Measurements from ENCODE around the gene OTOGL. TPM values are rescaled to one million over a fixed set of nuclear protein-coding genes. Genes with fewer than 3 reads are reported as not detected.

The OTOGL gene
- polyA plus RNA-seq, 1 of the 3 experiments (the other 2 are of a cell fraction): 0.61 TPM

DNA sequence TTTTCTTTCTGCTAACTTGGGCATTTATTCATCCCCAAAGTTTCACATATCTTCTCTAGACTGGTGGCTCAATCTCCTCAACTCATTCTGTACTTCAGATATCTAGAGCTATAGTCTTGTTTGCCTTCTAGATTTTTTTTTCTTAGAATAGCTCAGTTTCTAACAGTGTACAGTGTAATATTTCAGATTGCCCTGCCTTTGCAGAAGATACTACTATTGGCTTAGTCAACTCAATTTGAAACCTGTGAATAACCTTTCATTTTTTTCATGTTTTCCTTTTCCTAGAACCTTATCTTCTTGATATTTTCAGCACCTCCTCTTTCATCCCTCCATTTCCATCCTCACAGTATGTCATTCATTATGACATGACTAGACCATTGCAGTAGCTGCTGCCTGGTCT is 69.6 kb downstream of the OTOGL start:
- Histone ChIP-seq H2AFZ (ENCODE audit: low read depth) (no peak overlapping the region), H3K36me3 (replicated peaks in 1 of 2; ENCODE audit: control insufficient read depth in 1 of 2, insufficient read depth in 2 of 2, low read length in 1 of 2) (no peaks in the 10 kb centered on the region), H3K27me3 (ENCODE audit: insufficient read depth) (no peaks in the 10 kb centered on the region), H3K4me2 (no peak overlapping the region), H3K4me1 (ENCODE audit: control insufficient read depth in 1 of 2, insufficient read depth in 2 of 2, low read depth in 1 of 2, low read length in 1 of 2) (no peaks in the 10 kb centered on the region), H3K9me3 (no peaks in the 10 kb centered on the region), H4K20me1 (ENCODE audit: insufficient read depth) (no peaks in the 10 kb centered on the region), H3K27ac (ENCODE audit: low read depth in 2 of 2, low read length in 1 of 2) (no peak overlapping the region), H3K79me2 (ENCODE audit: insufficient read depth) (no peaks in the 10 kb centered on the region), H3K9me2 (no peaks in the 10 kb centered on the region), H3F3A (replicated peaks; ENCODE audit: insufficient read depth) (no peaks in the 10 kb centered on the region), H3K4me3 (ENCODE audit: low read depth in 2 of 2, low read length in 1 of 2) (no peak overlapping the region), H3K9ac (no peak overlapping the region)
- ChIA-PET POLR2A (no interaction called here), CTCF (no interaction called here)
- DNase-seq: no peak
- no peak for TF ChIP-seq SMC3 (IDR thresholded peaks at IDR 0.05; ENCODE audit: low read depth, low read length)
- TF ChIP-seq, protein P1, sequence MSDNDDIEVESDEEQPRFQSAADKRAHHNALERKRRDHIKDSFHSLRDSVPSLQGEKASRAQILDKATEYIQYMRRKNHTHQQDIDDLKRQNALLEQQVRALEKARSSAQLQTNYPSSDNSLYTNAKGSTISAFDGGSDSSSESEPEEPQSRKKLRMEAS (IDR thresholded peaks at IDR 0.05; ENCODE audit: low read depth): no peak
- TF ChIP-seq ZBTB33 (IDR thresholded peaks at IDR 0.05; ENCODE audit: borderline replicate concordance, low read depth): no peak
- TF ChIP-seq RCOR1 (IDR thresholded peaks at IDR 0.05; ENCODE audit: low read length): no peak
- no peak for TF ChIP-seq NRF1 (IDR thresholded peaks at IDR 0.05; ENCODE audit: low read depth, low read length)
- no peak for TF ChIP-seq FOXM1 (IDR thresholded peaks at IDR 0.05; ENCODE audit: low read depth)
- TF ChIP-seq MXI1 (IDR thresholded peaks at IDR 0.05; ENCODE audit: low read depth, low read length): no peak
- no peak for TF ChIP-seq EP300 (IDR thresholded peaks at IDR 0.05; ENCODE audit: borderline replicate concordance in 1 of 2, low read depth in 1 of 2, low read length in 1 of 2)
- no peak for TF ChIP-seq RXRA (IDR thresholded peaks at IDR 0.05; ENCODE audit: borderline replicate concordance, low read depth)
- no peak for TF ChIP-seq NFIC (IDR thresholded peaks at IDR 0.05; ENCODE audit: borderline replicate concordance)
- no peak for TF ChIP-seq JUND (IDR thresholded peaks at IDR 0.05)
- TF ChIP-seq MEF2A (IDR thresholded peaks at IDR 0.05; ENCODE audit: borderline replicate concordance, low read depth): no peak

- Histone ChIP-seq H3K4me2 (no peak overlapping the region), H3K4me3 (ENCODE audit: low read depth in 2 of 2, low read length in 1 of 2) (no peak overlapping the region), H3K79me2 (ENCODE audit: insufficient read depth) (no peaks in the 10 kb centered on the region), H3K9me3 (no peaks in the 10 kb centered on the region), H3K27me3 (ENCODE audit: insufficient read depth) (no peaks in the 10 kb centered on the region), H3K9me2 (no peaks in the 10 kb centered on the region), H3K27ac (ENCODE audit: low read depth in 2 of 2, low read length in 1 of 2) (no peak overlapping the region), H3K4me1 (ENCODE audit: control insufficient read depth in 1 of 2, insufficient read depth in 2 of 2, low read depth in 1 of 2, low read length in 1 of 2) (no peaks in the 10 kb centered on the region; a peak in 1 of 4 replicates), H3F3A (replicated peaks; ENCODE audit: insufficient read depth) (peaks cover 4% of the 10 kb centered on the region), H3K36me3 (replicated peaks in 1 of 2; ENCODE audit: control insufficient read depth in 1 of 2, insufficient read depth in 2 of 2, low read length in 1 of 2) (no peaks in the 10 kb centered on the region), H4K20me1 (ENCODE audit: insufficient read depth) (no peaks in the 10 kb centered on the region), H2AFZ (ENCODE audit: low read depth) (no peak overlapping the region), H3K9ac (no peak overlapping the region)
- WGBS (ENCODE audit: low lambda C conversion rate): 28% methylated on average over 2 of the region's 2 CpGs
- ChIA-PET CTCF (no interaction called here), POLR2A (no interaction called here)
- TF ChIP-seq NRF1 (IDR thresholded peaks at IDR 0.05; ENCODE audit: low read depth, low read length): no peak
- no peak for TF ChIP-seq NFIC (IDR thresholded peaks at IDR 0.05; ENCODE audit: borderline replicate concordance)
- TF ChIP-seq EP300 (IDR thresholded peaks at IDR 0.05; ENCODE audit: borderline replicate concordance in 1 of 2, low read depth in 1 of 2, low read length in 1 of 2): no peak
- no peak for TF ChIP-seq POLR2AphosphoS5 (IDR thresholded peaks at IDR 0.05; ENCODE audit: low read depth, low read length)
- no peak for DNase-seq
These were observed 71.6 kb downstream of the OTOGL start for GRCh38 chr12:80170915-80171314.
